Gastroesophageal sphincter (tissue), 4 donors: Measurements from ENCODE around the gene FGFRL1. TPM values are rescaled to one million over a fixed set of nuclear protein-coding genes. Genes with fewer than 3 reads are reported as not detected.

ENCODE experiments used
- ATAC-seq: fragments of 150-250 bp; one replicate; pipeline ENCODE4 v1.9.1; 2016; ENCODE audit warnings: mild to moderate bottlenecking, moderate library complexity
- H3K27ac ChIP-seq, 4 donors: fragments of 200-600 bp; sonication (generic) in 3 of 4; 1 replicate in 3 of 4; 2 replicates in 1 of 4; pipeline ENCODE4 v1.5.1; 2016 to 2019
- H3K27me3 ChIP-seq: fragments of 200-600 bp; sonication (generic); one replicate; pipeline ENCODE4 v1.5.1; 2019
- H3K36me3 ChIP-seq, 2 donors: fragments of 200-600 bp; sonication (generic); one replicate each; pipeline ENCODE4 v1.5.1; 2019; ENCODE audit warnings: control low read depth in 1 of 2
- H3K4me1 ChIP-seq, 3 donors: fragments of 200-600 bp; sonication (generic); 1 replicate in 2 of 3; 2 replicates in 1 of 3; pipeline ENCODE4 v1.5.1; 2016 to 2019; ENCODE audit warnings: control low read depth in 2 of 3
- H3K4me3 ChIP-seq, 2 donors: fragments of 200-600 bp; sonication (generic); one replicate each; pipeline ENCODE4 v1.5.1; 2019; ENCODE audit warnings: mild to moderate bottlenecking in 1 of 2, moderate library complexity in 1 of 2
- H3K9me3 ChIP-seq, 3 donors: fragments of 200-600 bp; sonication (generic); one replicate each; pipeline ENCODE4 v1.5.1; 2017 to 2019; ENCODE audit warnings: control low read depth in 2 of 3
- CTCF ChIP-seq, 4 experiments: fragments of 200-600 bp in 2 of 4; fragments of 450-650 bp in 2 of 4; sonication (generic) in 1 of 4; IDR thresholded peaks; one replicate each; pipeline ENCODE4 v1.5.1; 2017 to 2019; ENCODE audit warnings: antibody characterized with exemption in 4 of 4, mild to moderate bottlenecking in 2 of 4, moderate library complexity in 2 of 4
- EP300 ChIP-seq: sonication (generic); formaldehyde crosslinking; IDR thresholded peaks from one replicate; pipeline ENCODE4 v1.6.1; 2017; ENCODE audit warnings: antibody characterized with exemption, mild to moderate bottlenecking
- POLR2A ChIP-seq, 2 donors: fragments of 450-650 bp; IDR thresholded peaks; one replicate each; pipeline ENCODE4 v1.6.1; 2017; ENCODE audit warnings: antibody characterized with exemption in 2 of 2, mild to moderate bottlenecking in 2 of 2, moderate library complexity in 1 of 2
- POLR2AphosphoS5 ChIP-seq: sonication (generic); formaldehyde crosslinking; IDR thresholded peaks from one replicate; pipeline ENCODE4 v1.6.1; 2017; ENCODE audit warnings: antibody characterized with exemption
- WGBS, 2 donors: methylation state at CpG; one replicate each; pipeline ENCODE4 v1.1.5; 2018; ENCODE audit warnings: low coverage in 1 of 2; 5-methylcytosine and 5-hydroxymethylcytosine counted together
- total RNA-seq, 4 donors: library from RNA; depleted of rRNA; stranded (reverse); fragments of >200 nt; gene quantifications; one replicate each; pipeline ENCODE4 v1.1.0, GENCODE V29; 2016

Gene FGFRL1
- total RNA-seq, 4 donors from 2014 or later = 21.9 to 36.8 (median 25.4) TPM

DNA sequence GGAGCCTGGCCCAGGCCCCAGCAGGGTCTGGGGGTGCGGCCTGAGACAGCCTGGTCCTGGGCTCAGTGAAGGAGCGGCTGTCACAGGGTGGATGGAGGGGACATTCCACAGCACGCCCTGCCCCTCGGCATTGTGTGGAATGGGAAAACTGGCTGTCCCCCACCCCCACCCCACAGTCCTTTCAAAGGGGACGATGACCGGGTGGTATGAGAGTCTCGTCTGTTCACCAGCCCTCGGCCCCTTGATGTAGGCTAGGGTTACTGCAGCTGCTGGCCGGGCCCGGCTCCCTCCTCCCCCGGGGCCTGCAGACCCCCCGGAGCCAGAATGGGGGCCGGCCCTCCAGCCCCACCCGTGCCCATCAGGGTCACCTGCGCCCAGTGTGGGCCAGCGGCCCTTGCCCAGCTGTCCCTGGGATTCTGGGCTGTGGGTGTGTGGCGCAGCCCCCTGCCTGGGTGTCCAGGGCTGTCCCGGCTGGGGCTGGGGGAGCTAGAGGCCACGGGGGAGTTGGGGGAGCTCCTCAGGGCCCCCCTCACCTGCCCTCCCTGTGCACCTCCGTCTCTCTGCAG is 11.7 kb downstream of the FGFRL1 start:
- Histone ChIP-seq H3K27ac (no peak overlapping the region), H3K9me3 (no peaks in the 10 kb centered on the region), H3K27me3 (peaks cover 9% of the 10 kb centered on the region), H3K4me3 (no peak overlapping the region), H3K36me3 (peaks cover 0 to 29% of the 10 kb centered on the region in 2 donors), H3K4me1 (peaks cover 0 to 7% (median 0%) of the 10 kb centered on the region in 3 donors)
- 70% methylated on average over 2 of the region's 20 CpGs; no CpG with 5 or more reads in 1 of the 2 donors for WGBS, 2 donors
- no peak for ATAC-seq
- TF ChIP-seq EP300 = no peak
- TF ChIP-seq POLR2A (IDR thresholded peaks at IDR 0.05) = no peak
- TF ChIP-seq CTCF (IDR thresholded peaks at IDR 0.05) = no peak
- TF ChIP-seq POLR2AphosphoS5 = no peak

DNA sequence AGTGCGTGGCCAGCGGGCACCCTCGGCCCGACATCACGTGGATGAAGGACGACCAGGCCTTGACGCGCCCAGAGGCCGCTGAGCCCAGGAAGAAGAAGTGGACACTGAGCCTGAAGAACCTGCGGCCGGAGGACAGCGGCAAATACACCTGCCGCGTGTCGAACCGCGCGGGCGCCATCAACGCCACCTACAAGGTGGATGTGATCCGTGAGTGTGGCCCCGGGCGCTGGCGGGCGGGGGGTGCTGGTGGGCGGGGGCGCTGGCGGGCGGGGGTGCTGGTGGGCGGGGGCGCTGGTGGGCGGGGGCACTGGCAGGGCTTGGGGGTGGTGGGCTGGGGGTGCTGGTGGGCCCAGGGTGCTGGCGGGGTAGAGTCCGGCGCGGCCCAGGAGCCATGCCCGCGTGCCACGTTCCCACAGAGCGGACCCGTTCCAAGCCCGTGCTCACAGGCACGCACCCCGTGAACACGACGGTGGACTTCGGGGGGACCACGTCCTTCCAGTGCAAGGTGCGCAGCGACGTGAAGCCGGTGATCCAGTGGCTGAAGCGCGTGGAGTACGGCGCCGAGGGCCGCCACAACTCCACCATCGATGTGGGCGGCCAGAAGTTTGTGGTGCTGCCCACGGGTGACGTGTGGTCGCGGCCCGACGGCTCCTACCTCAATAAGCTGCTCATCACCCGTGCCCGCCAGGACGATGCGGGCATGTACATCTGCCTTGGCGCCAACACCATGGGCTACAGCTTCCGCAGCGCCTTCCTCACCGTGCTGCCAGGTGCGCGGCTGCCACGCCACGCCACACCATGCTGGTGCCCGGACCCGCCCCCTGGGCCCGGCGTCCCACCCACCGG is 12.7 kb downstream of the FGFRL1 start:
- Histone ChIP-seq H3K36me3 (peaks cover 0 to 29% of the 10 kb centered on the region in 2 donors), H3K4me3 (no peak overlapping the region), H3K4me1 (no peaks in the 10 kb centered on the region), H3K27me3 (peaks cover 19% of the 10 kb centered on the region), H3K9me3 (no peaks in the 10 kb centered on the region), H3K27ac (no peak overlapping the region)
- TF ChIP-seq EP300 = no peak
- TF ChIP-seq POLR2A (IDR thresholded peaks at IDR 0.05) = no peak
- no peak for TF ChIP-seq POLR2AphosphoS5
- no peak for TF ChIP-seq CTCF (IDR thresholded peaks at IDR 0.05)
- no peak for ATAC-seq
- no CpG with 5 or more reads among the region's 83 CpGs for WGBS, 2 donors

DNA sequence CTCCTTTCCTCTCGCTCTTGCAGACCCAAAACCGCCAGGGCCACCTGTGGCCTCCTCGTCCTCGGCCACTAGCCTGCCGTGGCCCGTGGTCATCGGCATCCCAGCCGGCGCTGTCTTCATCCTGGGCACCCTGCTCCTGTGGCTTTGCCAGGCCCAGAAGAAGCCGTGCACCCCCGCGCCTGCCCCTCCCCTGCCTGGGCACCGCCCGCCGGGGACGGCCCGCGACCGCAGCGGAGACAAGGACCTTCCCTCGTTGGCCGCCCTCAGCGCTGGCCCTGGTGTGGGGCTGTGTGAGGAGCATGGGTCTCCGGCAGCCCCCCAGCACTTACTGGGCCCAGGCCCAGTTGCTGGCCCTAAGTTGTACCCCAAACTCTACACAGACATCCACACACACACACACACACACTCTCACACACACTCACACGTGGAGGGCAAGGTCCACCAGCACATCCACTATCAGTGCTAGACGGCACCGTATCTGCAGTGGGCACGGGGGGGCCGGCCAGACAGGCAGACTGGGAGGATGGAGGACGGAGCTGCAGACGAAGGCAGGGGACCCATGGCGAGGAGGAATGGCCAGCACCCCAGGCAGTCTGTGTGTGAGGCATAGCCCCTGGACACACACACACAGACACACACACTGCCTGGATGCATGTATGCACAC is 13.6 kb downstream of the FGFRL1 start:
- TF ChIP-seq POLR2AphosphoS5 (no peak), CTCF (IDR thresholded peaks at IDR 0.05) (no peak), POLR2A (IDR thresholded peaks at IDR 0.05) (no peak), EP300 (no peak)
- 80 to 85% methylated on average over 1 to 4 of the region's 32 CpGs for WGBS, 2 donors

DNA sequence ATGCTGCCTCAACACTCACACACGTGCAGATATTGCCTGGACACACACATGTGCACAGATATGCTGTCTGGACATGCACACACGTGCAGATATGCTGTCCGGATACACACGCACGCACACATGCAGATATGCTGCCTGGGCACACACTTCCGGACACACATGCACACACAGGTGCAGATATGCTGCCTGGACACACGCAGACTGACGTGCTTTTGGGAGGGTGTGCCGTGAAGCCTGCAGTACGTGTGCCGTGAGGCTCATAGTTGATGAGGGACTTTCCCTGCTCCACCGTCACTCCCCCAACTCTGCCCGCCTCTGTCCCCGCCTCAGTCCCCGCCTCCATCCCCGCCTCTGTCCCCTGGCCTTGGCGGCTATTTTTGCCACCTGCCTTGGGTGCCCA is 14.7 kb downstream of the FGFRL1 start:
- no peak overlapping the region for H3K27ac ChIP-seq
- peaks cover 39% of the 10 kb centered on the region for H3K27me3 ChIP-seq
- 53 to 61% methylated on average over 6 of the region's 17 CpGs for WGBS, 2 donors
- TF ChIP-seq POLR2A (IDR thresholded peaks at IDR 0.05) = no peak
- no peak for TF ChIP-seq EP300
- no peak for TF ChIP-seq CTCF (IDR thresholded peaks at IDR 0.05)
- no peak for TF ChIP-seq POLR2AphosphoS5
- H3K9me3 ChIP-seq = no peaks in the 10 kb centered on the region
- H3K36me3 ChIP-seq = peaks cover 0 to 29% of the 10 kb centered on the region in 2 donors
- H3K4me1 ChIP-seq = no peaks in the 10 kb centered on the region
- no peak overlapping the region for H3K4me3 ChIP-seq
- no peak for ATAC-seq

More for the DNA sequence above, 13.6 kb downstream of the FGFRL1 start:
- Histone ChIP-seq H3K9me3 (no peaks in the 10 kb centered on the region), H3K27me3 (peaks cover 28% of the 10 kb centered on the region), H3K27ac (no peak overlapping the region), H3K4me1 (no peaks in the 10 kb centered on the region), H3K4me3 (no peak overlapping the region), H3K36me3 (peaks cover 0 to 29% of the 10 kb centered on the region in 2 donors)
- ATAC-seq = no peak
